HUES6 (cell line): ENCODE results near the gene HOXD1.
A peak's percentile ranks its signal among the peaks of the same experiment; 100 is the strongest.

ENCODE experiments used
- H3K27ac ChIP-seq: 2 replicates; pipeline ENCODE4 v1.7.0; 2013; ENCODE audit warnings: low read depth, mild to moderate bottlenecking, low read length, inconsistent platforms
- H3K27me3 ChIP-seq: 2 replicates; pipeline ENCODE4 v1.6.1; 2013; ENCODE audit warnings: low read length; ENCODE audit not compliant: control insufficient read depth, insufficient read depth
- H3K36me3 ChIP-seq: 2 replicates; pipeline ENCODE4 v1.6.1; 2013; ENCODE audit warnings: low read length; ENCODE audit not compliant: control insufficient read depth, insufficient read depth
- H3K4me1 ChIP-seq: 2 replicates; pipeline ENCODE4 v1.6.1; 2013; ENCODE audit warnings: low read length; ENCODE audit not compliant: control insufficient read depth, insufficient read depth
- H3K4me3 ChIP-seq: 2 replicates; pipeline ENCODE4 v1.5.1; 2013; ENCODE audit warnings: low read depth, low read length
- H3K9ac ChIP-seq: one replicate; pipeline ENCODE4 v1.6.1; 2013; ENCODE audit warnings: mild to moderate bottlenecking, low read length
- H3K9me3 ChIP-seq: 2 replicates; pipeline ENCODE4 v1.6.1; 2013; ENCODE audit warnings: low read depth, low read length; ENCODE audit not compliant: control insufficient read depth, insufficient read depth

HOXD1 gene

DNA sequence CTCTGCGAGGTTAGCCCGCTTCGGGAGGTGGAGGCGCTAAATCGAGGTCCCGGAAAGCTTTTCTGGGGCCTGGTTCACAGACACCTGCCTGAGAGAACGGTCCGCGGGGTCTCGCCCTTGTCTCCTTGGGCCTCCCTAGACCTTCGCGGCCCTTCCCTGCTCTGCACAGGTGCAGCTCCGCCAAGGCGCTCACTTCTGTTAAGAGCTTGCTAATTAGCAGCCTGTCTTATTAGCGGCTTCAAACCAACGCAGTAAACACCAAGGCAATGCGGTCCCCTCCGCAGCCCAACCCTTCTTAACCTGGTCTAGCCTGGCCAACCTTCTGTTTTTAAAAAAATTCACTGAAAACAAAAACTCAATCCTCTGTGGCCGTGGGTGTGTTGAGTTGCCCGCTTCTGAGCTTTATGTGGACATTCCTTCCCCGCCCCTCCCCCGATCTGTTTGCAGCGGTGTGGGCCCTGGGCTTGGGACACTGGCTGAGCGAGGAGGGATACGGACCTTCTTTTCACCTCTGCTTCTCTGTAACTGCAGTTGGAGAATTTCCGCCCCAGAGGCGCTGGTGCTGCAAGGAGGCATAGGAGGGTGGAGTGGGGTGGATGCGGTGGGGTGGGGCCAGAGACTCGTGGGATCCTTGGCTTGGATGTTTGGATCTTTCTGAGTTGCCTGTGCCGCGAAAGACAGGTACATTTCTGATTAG lies 40.5 kb upstream of the HOXD1 start:
- peaks cover 100% of the 10 kb centered on the region for H3K27me3 ChIP-seq
- no peaks in the 10 kb centered on the region for H3K36me3 ChIP-seq
- H3K9ac ChIP-seq, result peak overlapping the region; percentile 28

DNA sequence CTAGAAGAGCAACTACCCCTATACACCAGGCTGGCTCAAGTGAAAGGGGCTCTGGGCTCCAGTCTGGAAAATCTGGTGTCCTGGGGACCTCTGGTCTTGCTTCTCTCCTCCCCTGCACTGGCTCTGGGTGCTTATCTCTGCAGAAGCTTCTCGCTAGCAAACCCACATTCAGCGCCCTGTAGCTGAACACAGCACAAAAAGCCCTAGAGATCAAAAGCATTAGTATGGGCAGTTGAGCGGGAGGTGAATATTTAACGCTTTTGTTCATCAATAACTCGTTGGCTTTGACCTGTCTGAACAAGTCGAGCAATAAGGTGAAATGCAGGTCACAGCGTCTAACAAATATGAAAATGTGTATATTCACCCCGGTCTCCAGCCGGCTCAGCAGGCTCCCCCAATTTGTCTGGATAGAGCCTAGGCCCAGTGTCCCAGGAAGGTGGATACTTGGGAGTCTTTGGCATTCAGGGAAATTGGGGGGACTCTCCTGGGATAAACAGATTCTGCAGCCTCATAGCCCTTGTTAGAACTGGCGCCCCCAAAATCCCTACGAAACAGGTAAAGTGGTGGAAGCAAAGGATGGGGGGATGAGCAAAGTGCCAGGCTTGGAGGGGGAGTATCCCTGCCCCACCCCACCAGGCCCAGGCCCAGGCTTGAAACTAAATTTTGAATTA lies 39.6 kb upstream of the HOXD1 start:
- Histone ChIP-seq H3K36me3 (no peaks in the 10 kb centered on the region), H3K4me3 (peak overlapping the region; percentile 12; the same call in 1 of the 2 replicates), H3K9me3 (no peaks in the 10 kb centered on the region), H3K27ac (no peak overlapping the region), H3K9ac (peak overlapping the region; percentile 56), H3K27me3 (peaks cover 100% of the 10 kb centered on the region), H3K4me1 (peaks cover 11% of the 10 kb centered on the region)

More for the DNA sequence above, 40.5 kb upstream of the HOXD1 start:
- Histone ChIP-seq H3K4me1 (peaks cover 11% of the 10 kb centered on the region), H3K27ac (no peak overlapping the region), H3K9me3 (no peaks in the 10 kb centered on the region), H3K4me3 (peak overlapping the region; percentile 12; the same call in 1 of the 2 replicates)

DNA sequence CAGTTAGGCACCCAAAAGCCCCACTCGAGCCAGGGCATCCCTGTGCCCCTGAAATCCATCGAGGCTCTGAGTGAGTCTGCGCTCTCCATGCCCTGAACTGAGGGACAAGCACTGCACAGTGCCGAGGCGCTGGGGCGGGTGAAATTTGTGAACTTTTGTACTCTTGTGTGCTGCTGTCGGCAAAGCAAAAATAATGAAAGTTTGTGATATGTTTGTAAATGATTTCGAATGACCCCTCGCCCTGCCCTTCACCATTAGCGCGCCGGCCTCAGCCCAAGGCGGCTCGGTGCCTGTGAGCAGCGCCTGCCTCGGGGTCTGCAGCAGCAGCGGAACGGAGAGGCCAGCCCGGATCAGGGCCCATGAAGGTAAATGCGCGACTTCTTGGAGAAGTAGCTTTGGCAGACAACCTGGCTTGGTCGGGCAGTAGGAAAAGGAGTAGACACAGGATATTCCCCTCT lies 39.0 kb upstream of the HOXD1 start:
- Histone ChIP-seq H3K9ac (peak overlapping the region; percentile 56), H3K4me3 (peak overlapping the region; percentile 2; the same call in 1 of the 2 replicates), H3K4me1 (peaks cover 11% of the 10 kb centered on the region), H3K36me3 (no peaks in the 10 kb centered on the region), H3K9me3 (no peaks in the 10 kb centered on the region), H3K27me3 (peaks cover 100% of the 10 kb centered on the region), H3K27ac (no peak overlapping the region)

DNA sequence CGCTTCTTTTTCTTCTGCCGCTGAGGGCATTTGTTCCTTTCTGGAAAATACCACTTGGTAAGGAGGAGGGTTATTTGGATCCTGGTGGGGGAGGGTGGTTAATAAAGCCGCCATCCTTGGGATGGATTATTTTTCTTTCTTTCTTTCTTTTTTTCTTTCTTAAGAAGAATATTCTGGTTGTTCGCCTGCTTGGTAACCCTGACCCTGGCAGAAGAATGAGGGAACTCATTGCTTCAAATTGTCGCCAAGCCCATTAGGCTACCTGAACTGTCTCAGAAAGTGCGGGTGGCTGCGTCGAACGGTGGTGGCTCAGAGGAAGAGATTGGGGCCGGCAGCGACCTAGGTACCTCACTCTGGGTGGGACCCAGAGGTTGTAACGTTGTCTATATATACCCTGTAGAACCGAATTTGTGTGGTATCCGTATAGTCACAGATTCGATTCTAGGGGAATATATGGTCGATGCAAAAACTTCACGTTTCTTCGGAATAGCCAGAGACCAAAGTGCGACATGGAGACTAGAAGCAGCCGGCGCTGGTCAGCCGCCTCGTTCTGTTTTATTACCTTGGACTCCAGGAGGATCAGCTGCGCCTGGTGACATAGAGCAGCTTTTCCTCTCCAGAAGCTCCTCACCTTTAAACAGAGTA lies 38.4 kb upstream of the HOXD1 start:
- Histone ChIP-seq H3K27me3 (peaks cover 100% of the 10 kb centered on the region), H3K4me3 (peak overlapping the region; percentile 2; the same call in 1 of the 2 replicates), H3K36me3 (no peaks in the 10 kb centered on the region), H3K9ac (peak overlapping the region; percentile 56), H3K27ac (no peak overlapping the region), H3K4me1 (peaks cover 16% of the 10 kb centered on the region), H3K9me3 (no peaks in the 10 kb centered on the region)

DNA sequence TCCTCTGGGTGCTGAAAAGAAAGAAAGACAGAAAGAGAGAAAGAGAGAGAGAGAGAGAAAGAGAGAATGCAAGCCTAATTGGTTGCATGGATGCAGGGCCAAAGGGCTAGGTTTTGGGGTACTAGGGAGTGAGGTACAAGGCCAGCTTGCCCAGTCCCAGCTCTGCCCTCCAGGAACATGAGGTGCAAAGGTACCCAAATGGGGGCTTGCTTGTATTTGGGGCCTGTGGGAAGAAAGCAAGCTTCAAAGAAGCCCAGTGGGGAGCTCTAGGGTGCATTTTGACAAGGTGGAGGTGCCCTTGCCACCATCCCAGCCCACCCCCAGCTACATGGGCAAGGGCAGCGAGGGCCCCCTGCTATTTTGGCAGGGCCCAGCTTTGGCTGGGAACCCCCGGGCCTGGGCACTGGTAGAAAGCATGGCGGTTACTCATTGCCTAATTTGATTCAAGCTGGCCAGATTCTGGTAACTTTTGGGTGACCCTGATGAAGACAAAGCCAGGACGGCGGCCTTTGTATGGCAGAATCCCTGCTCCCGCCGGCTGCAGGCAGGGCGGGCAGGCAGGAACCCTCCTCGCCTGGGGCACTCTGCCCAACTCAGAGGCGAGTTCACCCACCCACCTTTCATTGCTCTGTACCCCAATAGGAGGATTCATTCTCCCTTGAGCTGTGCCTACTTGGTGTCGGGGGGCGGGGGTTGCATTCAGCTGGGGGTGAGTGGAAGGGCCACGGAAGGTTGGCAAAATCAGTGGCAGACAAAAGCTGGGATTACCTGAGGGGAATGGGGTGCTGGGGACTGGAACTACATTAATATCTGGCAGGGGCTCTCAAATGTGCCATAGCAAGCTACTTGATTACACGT lies 37.7 kb upstream of the HOXD1 start:
- Histone ChIP-seq H3K4me1 (peaks cover 23% of the 10 kb centered on the region), H3K27ac (no peak overlapping the region), H3K36me3 (no peaks in the 10 kb centered on the region), H3K9me3 (no peaks in the 10 kb centered on the region), H3K27me3 (peaks cover 100% of the 10 kb centered on the region), H3K4me3 (peak overlapping the region; percentile 48; the same call in 1 of the 2 replicates), H3K9ac (peak overlapping the region; percentile 7)

GRCh38 chr2:176151442-176152287 lies 36.8 kb upstream of the HOXD1 start, which contains the start of gene HOXD4:
TSS of gene HOXD4 (plus strand) at chr2:176151550. CDS start at chr2:176151634, 84 bp downstream.
- Histone ChIP-seq H3K4me3 (peak within 1 kb of the TSS; percentile 48), H3K4me1 (peaks cover 23% of the 10 kb centered on the region), H3K27ac (no peak within 1 kb of the TSS), H3K36me3 (no peaks in the 10 kb centered on the region), H3K27me3 (peaks cover 100% of the 10 kb centered on the region), H3K9ac (peak within 1 kb of the TSS; percentile 61), H3K9me3 (no peaks in the 10 kb centered on the region)

- Histone ChIP-seq H3K27ac (no peak overlapping the region), H3K4me3 (peak overlapping the region; percentile 34; the same call in 1 of the 2 replicates), H3K4me1 (peaks cover 23% of the 10 kb centered on the region), H3K9ac (peak overlapping the region; percentile 58), H3K9me3 (no peaks in the 10 kb centered on the region), H3K27me3 (peaks cover 100% of the 10 kb centered on the region), H3K36me3 (no peaks in the 10 kb centered on the region)
These were observed 35.9 kb upstream of the HOXD1 start for GRCh38 chr2:176152350-176153181.

DNA sequence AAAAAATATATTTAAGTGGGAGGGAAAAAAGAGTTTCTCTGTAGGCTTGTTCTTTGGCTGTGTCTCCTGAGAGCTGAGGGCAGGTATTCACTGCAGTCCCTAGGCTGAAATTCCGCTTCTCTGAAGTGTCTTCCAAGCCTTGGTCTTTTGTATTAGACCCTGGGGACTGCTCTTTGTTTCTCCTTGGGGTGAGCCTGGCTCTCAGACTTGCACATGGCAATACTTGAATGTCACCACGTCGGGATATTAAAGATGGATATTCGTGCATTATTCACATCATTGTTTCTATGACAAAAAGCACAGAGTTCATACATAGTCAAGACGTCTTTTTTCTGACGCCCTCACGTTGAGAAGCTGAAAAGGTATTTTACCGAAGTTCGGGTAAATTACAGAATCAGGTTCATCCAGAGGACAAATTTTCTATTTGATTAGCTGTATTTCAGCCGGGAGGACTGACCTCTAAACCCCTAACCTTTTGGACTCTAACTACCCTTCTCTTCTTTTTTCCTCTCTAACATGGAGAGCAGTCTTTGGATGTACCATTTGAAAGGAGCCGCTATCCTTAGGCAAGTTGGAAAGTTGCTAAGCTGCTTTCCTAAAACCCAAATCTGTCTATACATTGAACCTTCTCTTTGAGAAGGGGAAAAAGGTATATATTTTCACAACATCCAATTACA lies 33.8 kb upstream of the HOXD1 start:
- H3K27ac ChIP-seq, result no peak overlapping the region
- H3K4me1 ChIP-seq, result peaks cover 22% of the 10 kb centered on the region
- H3K4me3 ChIP-seq, result no peak overlapping the region
- H3K9me3 ChIP-seq, result no peaks in the 10 kb centered on the region
- H3K36me3 ChIP-seq, result no peaks in the 10 kb centered on the region
- peak overlapping the region; percentile 39 for H3K9ac ChIP-seq
- peaks cover 100% of the 10 kb centered on the region for H3K27me3 ChIP-seq
